Measurements from ENCODE around the gene PLA2G6.

The PLA2G6 gene

DNA sequence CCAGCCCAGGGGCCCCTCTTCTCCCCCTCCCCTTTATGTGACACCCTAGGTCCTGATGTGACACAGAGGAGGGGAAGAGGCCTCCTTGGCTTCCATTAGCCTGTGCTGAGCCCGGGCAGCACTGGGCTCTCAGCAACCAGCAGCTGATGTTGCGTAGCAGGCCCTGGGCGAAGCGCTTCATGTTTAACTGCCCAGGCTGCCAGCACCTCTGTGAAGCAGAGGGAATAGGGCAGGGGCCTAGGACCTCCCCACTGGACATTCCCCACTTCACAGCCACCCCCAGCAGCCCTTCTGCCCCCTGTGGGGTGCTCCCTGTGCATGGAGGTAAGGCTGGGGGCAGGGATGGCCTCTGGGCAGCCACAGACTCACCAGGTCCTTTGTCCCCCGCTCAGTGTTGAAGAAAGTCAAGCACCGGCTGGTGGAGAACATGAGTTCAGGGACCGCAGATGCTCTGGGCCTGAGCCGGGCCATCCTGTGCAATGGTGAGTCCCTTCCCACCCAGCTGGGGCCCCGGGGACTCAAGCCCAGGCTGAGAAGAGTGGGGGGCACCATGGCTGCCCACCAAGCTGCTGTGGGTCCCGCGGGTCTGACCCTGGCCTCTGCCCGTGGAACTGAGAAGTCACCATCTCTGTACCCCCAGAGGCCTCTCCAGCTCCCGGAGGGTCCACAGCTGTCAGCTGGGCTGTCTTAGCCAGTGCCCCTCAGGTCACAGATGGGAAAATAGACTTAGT lies 112.8 kb downstream of the PLA2G6 start:
- no peak for DNase-seq

DNA sequence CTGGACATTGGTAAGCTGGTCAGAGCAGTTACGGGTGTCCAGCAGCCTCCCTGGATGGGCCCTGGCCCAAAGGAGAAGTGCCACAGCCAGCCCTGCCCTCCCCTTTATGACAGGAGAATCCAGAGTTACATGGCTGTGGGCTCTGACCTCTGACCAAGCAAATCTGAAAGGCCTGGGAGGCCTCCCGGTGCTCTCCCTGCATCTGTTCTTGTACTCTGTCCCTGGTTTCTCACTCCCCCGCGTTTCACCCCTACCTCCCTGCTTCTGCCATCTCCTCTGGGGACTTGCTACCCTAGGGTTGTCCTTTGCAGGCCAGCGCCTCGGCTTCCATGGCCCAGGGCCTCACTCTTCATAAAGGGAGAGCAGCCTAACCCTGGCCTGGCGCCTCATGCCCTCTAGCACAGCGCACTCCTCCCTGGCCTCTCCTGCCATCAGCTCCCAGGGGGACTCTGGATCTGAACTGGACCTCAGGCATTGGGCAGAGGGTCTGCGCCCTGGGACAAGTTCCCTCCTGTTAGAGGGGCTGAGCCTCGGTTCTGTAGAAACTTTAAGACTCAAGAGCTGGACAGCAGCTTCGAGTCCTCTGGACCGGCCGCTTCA lies 113.8 kb downstream of the PLA2G6 start:
- DNase-seq, result no peak

GRCh38 chr22:38067028-38067415 lies 114.6 kb downstream of the PLA2G6 start:
- DNase-seq, result no peak

GRCh38 chr22:38066381-38067027 lies 115.1 kb downstream of the PLA2G6 start:
- DNase-seq, result no peak

- no peak for DNase-seq
Observed at GRCh38 chr22:38065539-38065938, 116.1 kb downstream of the PLA2G6 start.

DNA sequence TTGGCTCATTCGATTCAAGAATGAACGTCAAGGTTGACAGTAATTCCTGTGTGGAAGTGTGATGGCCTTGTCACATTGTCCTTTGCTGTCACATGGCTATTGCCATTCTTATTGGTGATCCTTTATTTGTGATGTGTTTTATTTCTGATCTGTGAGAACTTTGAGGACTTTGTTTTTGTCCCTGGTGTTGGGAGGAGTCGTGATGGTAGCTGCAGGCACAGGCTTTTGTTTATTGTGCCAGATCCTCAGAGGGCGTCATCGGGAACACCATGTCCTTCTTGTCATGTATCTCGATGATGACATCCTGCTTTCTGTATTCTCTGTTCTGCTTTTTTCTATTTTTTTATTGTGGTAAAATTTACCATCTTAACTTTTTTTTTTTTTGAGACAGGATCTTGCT lies 118.8 kb downstream of the PLA2G6 start:
- no peak for DNase-seq
